ENCODE data around the gene SNX13.

Gene SNX13

DNA sequence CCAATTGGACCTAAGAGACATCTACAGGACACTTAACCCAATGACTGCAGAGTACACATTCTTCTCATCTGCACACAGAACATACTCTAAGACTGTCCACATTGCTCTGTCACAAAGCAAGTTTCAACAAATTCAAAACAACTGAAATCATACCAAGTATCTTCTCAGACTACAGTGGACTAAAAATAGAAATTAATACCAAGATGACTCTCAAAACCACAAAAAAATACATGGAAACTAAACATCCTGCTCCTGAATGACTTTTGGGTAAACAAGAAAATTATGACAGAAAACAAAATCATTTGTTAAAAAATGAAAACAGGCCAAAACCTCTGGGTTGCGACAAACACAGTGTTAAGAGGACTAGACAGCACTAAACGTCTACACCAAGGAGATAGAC lies 24.5 kb downstream of the SNX13 start:
- no peak overlapping the region for H3K4me2 ChIP-seq (ENCODE audit: low read length)
- no peak overlapping the region for H4K8ac ChIP-seq (ENCODE audit: low read depth, low read length)
- no peak overlapping the region for H4K5ac ChIP-seq (ENCODE audit: low read length)
- no peak overlapping the region for H2BK15ac ChIP-seq (replicated peaks; ENCODE audit: low read depth)
- H3K79me1 ChIP-seq (ENCODE audit: low read length): peaks cover 10% of the 10 kb centered on the region
- H3K56ac ChIP-seq (ENCODE audit: low read length): no peak overlapping the region
- no peak overlapping the region for H3K4me3 ChIP-seq (ENCODE audit: low read length)
- no peaks in the 10 kb centered on the region for H3K27me3 ChIP-seq (ENCODE audit: insufficient read depth, low read length, poor library complexity)
- H2BK5ac ChIP-seq (ENCODE audit: low read length): no peak overlapping the region
- H2BK120ac ChIP-seq (ENCODE audit: low read depth, low read length): no peak overlapping the region
- no peak overlapping the region for H3K27ac ChIP-seq (ENCODE audit: low read depth, low read length)
- no peak for DNase-seq
- peaks cover 1% of the 10 kb centered on the region for H3K4me1 ChIP-seq (ENCODE audit: control insufficient read depth, low read depth, low read length)
- H3K23ac ChIP-seq (ENCODE audit: low read length): no peak overlapping the region
- no peak overlapping the region for H3K4ac ChIP-seq (ENCODE audit: low read depth, low read length)
- H3K79me2 ChIP-seq (ENCODE audit: control insufficient read depth, insufficient read depth, low read length): peaks cover 21% of the 10 kb centered on the region
- no peak overlapping the region for H2AK5ac ChIP-seq (ENCODE audit: low read length)
- H3K18ac ChIP-seq (ENCODE audit: low read length): no peak overlapping the region
- H3K36me3 ChIP-seq (ENCODE audit: control insufficient read depth, insufficient read depth, low read length): no peaks in the 10 kb centered on the region
- no peak overlapping the region for H3K9ac ChIP-seq (ENCODE audit: low read length)
- WGBS (ENCODE audit: extremely low coverage, insufficient coverage, low lambda C conversion rate): no CpG with 5 or more reads among the region's 2 CpGs

DNA sequence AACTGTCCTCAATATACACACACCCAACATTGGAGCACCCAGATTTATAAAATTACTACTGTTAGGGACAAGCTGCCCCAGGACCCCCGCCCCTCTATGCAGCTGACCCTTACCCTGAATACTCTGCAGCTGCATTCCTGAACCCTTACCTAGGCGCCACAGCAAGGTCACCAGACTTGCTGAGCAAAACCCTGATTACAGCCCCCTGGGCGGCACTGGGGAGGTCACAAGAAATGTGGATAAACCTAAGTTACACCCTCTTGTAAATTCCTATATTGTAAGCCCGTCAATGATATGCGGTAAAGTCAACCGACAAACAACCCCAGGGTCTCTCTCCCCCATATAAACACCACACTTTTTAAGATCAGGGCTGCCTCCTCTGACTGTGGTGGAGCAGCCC lies 25.1 kb downstream of the SNX13 start:
- H3K18ac ChIP-seq (ENCODE audit: low read length): no peak overlapping the region
- no peaks in the 10 kb centered on the region for H3K36me3 ChIP-seq (ENCODE audit: control insufficient read depth, insufficient read depth, low read length)
- H3K79me2 ChIP-seq (ENCODE audit: control insufficient read depth, insufficient read depth, low read length): peaks cover 21% of the 10 kb centered on the region
- no peak overlapping the region for H3K23ac ChIP-seq (ENCODE audit: low read length)
- H3K79me1 ChIP-seq (ENCODE audit: low read length): peaks cover 10% of the 10 kb centered on the region
- no peak overlapping the region for H3K4me2 ChIP-seq (ENCODE audit: low read length)
- WGBS (ENCODE audit: extremely low coverage, insufficient coverage, low lambda C conversion rate): no CpG with 5 or more reads among the region's 6 CpGs
- H3K4me3 ChIP-seq (ENCODE audit: low read length): no peak overlapping the region
- peak; percentile 69 for DNase-seq
- H3K4me1 ChIP-seq (ENCODE audit: control insufficient read depth, low read depth, low read length): peaks cover 1% of the 10 kb centered on the region
- no peak overlapping the region for H3K9ac ChIP-seq (ENCODE audit: low read length)
- no peak overlapping the region for H2BK5ac ChIP-seq (ENCODE audit: low read length)
- H3K56ac ChIP-seq (ENCODE audit: low read length): no peak overlapping the region
- no peak overlapping the region for H2BK15ac ChIP-seq (replicated peaks; ENCODE audit: low read depth)
- no peak overlapping the region for H2AK5ac ChIP-seq (ENCODE audit: low read length)
- no peak overlapping the region for H3K4ac ChIP-seq (ENCODE audit: low read depth, low read length)
- H4K8ac ChIP-seq (ENCODE audit: low read depth, low read length): no peak overlapping the region
- no peaks in the 10 kb centered on the region for H3K27me3 ChIP-seq (ENCODE audit: insufficient read depth, low read length, poor library complexity)
- H4K5ac ChIP-seq (ENCODE audit: low read length): no peak overlapping the region
- no peak overlapping the region for H2BK120ac ChIP-seq (ENCODE audit: low read depth, low read length)
- no peak overlapping the region for H3K27ac ChIP-seq (ENCODE audit: low read depth, low read length)

DNA sequence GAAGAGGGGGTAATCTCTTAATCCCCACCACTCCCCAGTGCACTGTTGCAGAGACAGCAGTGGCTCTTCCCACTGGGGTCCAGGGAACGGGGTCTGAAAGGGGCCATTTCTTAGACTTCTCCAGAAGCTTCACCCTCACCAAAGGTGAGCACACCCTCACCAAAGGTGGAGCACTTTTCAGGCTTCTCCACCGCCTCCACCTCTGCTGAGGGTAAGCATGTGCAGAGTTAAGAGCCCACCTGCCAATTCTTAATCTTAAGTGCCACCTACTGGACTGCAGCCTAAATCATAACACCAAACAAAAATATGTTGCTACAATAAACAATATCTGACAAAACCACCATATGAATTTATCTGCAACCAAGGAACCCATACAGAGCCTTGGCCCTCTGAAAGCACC lies 27.0 kb downstream of the SNX13 start:
- Histone ChIP-seq H3K4me3 (ENCODE audit: low read length) (no peak overlapping the region), H4K8ac (ENCODE audit: low read depth, low read length) (no peak overlapping the region), H3K18ac (ENCODE audit: low read length) (no peak overlapping the region), H3K4me1 (ENCODE audit: control insufficient read depth, low read depth, low read length) (peaks cover 1% of the 10 kb centered on the region), H3K56ac (ENCODE audit: low read length) (no peak overlapping the region), H3K23ac (ENCODE audit: low read length) (no peak overlapping the region), H2AK5ac (ENCODE audit: low read length) (no peak overlapping the region), H3K9ac (ENCODE audit: low read length) (no peak overlapping the region), H2BK120ac (ENCODE audit: low read depth, low read length) (no peak overlapping the region), H3K79me1 (ENCODE audit: low read length) (peaks cover 11% of the 10 kb centered on the region), H3K27ac (ENCODE audit: low read depth, low read length) (no peak overlapping the region), H3K4ac (ENCODE audit: low read depth, low read length) (no peak overlapping the region), H4K5ac (ENCODE audit: low read length) (no peak overlapping the region), H2BK15ac (replicated peaks; ENCODE audit: low read depth) (no peak overlapping the region), H3K79me2 (ENCODE audit: control insufficient read depth, insufficient read depth, low read length) (peaks cover 21% of the 10 kb centered on the region), H3K36me3 (ENCODE audit: control insufficient read depth, insufficient read depth, low read length) (no peaks in the 10 kb centered on the region), H3K4me2 (ENCODE audit: low read length) (no peak overlapping the region), H3K27me3 (ENCODE audit: insufficient read depth, low read length, poor library complexity) (no peaks in the 10 kb centered on the region), H2BK5ac (ENCODE audit: low read length) (no peak overlapping the region)
- WGBS (ENCODE audit: extremely low coverage, insufficient coverage, low lambda C conversion rate): no CpG with 5 or more reads among the region's 2 CpGs
- no peak for DNase-seq

DNA sequence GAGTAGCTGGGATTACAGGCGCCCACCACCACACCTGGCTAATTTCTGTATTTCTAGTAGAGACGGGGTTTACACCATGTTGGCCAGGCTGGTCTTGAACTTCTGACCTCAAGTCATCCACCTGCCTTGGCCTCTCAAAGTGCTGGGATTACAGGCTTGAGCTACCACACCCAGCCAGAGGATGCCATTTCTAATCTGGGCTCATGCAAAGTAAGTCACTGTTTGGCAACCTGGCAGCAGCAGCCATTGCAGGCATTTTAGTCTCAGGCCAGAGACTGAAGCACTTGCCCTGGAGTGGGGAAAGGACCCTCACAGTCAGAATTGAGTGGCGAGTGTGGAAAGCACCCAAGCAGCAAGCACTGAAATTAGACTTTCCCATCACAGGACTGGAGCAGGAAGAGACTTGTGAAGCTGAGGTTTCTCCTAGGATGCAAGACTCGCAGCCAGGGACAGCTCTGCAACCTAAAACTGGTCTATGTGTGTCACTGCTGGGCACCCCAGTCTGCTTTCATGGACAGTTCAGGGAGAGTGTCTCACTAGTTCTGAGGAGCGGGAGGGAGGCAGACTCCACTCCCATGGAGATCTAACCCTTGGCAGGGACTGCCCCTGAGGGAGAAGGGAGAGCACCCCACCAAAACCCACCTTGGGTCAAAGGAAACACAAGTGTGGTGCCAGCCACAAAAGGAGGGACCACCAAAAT lies 27.6 kb downstream of the SNX13 start:
- no peak overlapping the region for H2BK15ac ChIP-seq (replicated peaks; ENCODE audit: low read depth)
- no peak overlapping the region for H3K56ac ChIP-seq (ENCODE audit: low read length)
- H3K23ac ChIP-seq (ENCODE audit: low read length): no peak overlapping the region
- H2BK5ac ChIP-seq (ENCODE audit: low read length): no peak overlapping the region
- WGBS (ENCODE audit: extremely low coverage, insufficient coverage, low lambda C conversion rate): no CpG with 5 or more reads among the region's 5 CpGs
- no peak overlapping the region for H4K5ac ChIP-seq (ENCODE audit: low read length)
- H3K36me3 ChIP-seq (ENCODE audit: control insufficient read depth, insufficient read depth, low read length): no peaks in the 10 kb centered on the region
- DNase-seq: no peak
- H3K4me1 ChIP-seq (ENCODE audit: control insufficient read depth, low read depth, low read length): peaks cover 1% of the 10 kb centered on the region
- no peak overlapping the region for H4K8ac ChIP-seq (ENCODE audit: low read depth, low read length)
- H3K18ac ChIP-seq (ENCODE audit: low read length): no peak overlapping the region
- no peaks in the 10 kb centered on the region for H3K27me3 ChIP-seq (ENCODE audit: insufficient read depth, low read length, poor library complexity)
- H2AK5ac ChIP-seq (ENCODE audit: low read length): no peak overlapping the region
- no peak overlapping the region for H3K9ac ChIP-seq (ENCODE audit: low read length)
- H3K79me1 ChIP-seq (ENCODE audit: low read length): peaks cover 11% of the 10 kb centered on the region
- H2BK120ac ChIP-seq (ENCODE audit: low read depth, low read length): no peak overlapping the region
- no peak overlapping the region for H3K4me2 ChIP-seq (ENCODE audit: low read length)
- peaks cover 18% of the 10 kb centered on the region for H3K79me2 ChIP-seq (ENCODE audit: control insufficient read depth, insufficient read depth, low read length)
- no peak overlapping the region for H3K4me3 ChIP-seq (ENCODE audit: low read length)
- H3K4ac ChIP-seq (ENCODE audit: low read depth, low read length): no peak overlapping the region
- no peak overlapping the region for H3K27ac ChIP-seq (ENCODE audit: low read depth, low read length)

DNA sequence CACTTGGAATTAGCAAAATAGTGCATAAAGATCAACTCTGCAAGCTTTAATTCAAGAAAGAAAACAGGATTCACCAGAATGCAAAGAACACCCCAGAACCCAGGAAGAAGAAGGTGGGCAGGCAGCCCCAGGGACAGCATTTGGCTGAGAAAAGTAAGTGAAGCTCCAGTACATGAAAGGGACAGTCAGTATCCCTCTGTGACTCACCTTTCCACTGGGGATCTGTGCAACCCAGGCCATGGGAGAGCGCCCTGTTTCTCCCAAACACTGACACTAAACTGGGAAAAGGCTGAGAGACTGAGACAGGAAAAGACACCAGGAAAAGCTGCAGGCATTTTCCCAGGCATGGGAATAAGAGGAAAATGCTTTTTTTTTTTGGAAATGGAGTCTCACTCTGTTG lies 28.2 kb downstream of the SNX13 start:
- Histone ChIP-seq H3K23ac (ENCODE audit: low read length) (no peak overlapping the region), H3K4me3 (ENCODE audit: low read length) (no peak overlapping the region), H3K79me1 (ENCODE audit: low read length) (peaks cover 11% of the 10 kb centered on the region), H2BK120ac (ENCODE audit: low read depth, low read length) (peak overlapping the region; percentile 28), H2BK5ac (ENCODE audit: low read length) (no peak overlapping the region), H3K79me2 (ENCODE audit: control insufficient read depth, insufficient read depth, low read length) (peaks cover 17% of the 10 kb centered on the region), H3K18ac (ENCODE audit: low read length) (no peak overlapping the region), H2BK15ac (replicated peaks; ENCODE audit: low read depth) (no peak overlapping the region), H3K9ac (ENCODE audit: low read length) (no peak overlapping the region), H3K56ac (ENCODE audit: low read length) (no peak overlapping the region), H4K5ac (ENCODE audit: low read length) (no peak overlapping the region), H3K27me3 (ENCODE audit: insufficient read depth, low read length, poor library complexity) (no peaks in the 10 kb centered on the region), H4K8ac (ENCODE audit: low read depth, low read length) (no peak overlapping the region), H3K27ac (ENCODE audit: low read depth, low read length) (no peak overlapping the region), H3K4me1 (ENCODE audit: control insufficient read depth, low read depth, low read length) (peaks cover 1% of the 10 kb centered on the region), H3K4me2 (ENCODE audit: low read length) (no peak overlapping the region), H3K36me3 (ENCODE audit: control insufficient read depth, insufficient read depth, low read length) (no peaks in the 10 kb centered on the region), H3K4ac (ENCODE audit: low read depth, low read length) (no peak overlapping the region), H2AK5ac (ENCODE audit: low read length) (no peak overlapping the region)
- no peak for DNase-seq
- WGBS (ENCODE audit: extremely low coverage, insufficient coverage, low lambda C conversion rate): no CpG with 5 or more reads among the region's 1 CpG

DNA sequence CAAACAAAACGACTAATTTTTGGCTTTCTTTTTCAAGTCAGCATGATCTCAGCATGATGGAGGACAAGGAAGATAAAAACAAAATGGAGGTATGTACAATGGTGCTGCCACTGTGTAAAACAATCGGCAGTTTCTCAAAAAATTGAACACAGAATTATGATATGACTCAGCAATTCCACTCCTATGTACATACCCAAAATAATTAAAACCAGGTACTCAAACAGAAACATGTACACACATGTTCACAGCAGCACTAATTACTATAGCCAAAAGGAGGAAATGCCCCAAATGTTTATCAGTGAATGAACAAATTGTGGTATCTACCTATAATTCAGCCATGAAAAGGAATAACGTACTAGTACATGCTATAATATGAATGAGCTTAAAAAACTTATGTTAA lies 29.9 kb downstream of the SNX13 start:
- WGBS (ENCODE audit: extremely low coverage, insufficient coverage, low lambda C conversion rate): no CpG with 5 or more reads among the region's 3 CpGs
- Histone ChIP-seq H2AK5ac (ENCODE audit: low read length) (no peak overlapping the region), H3K27ac (ENCODE audit: low read depth, low read length) (no peak overlapping the region), H3K79me1 (ENCODE audit: low read length) (peaks cover 10% of the 10 kb centered on the region), H3K4me2 (ENCODE audit: low read length) (no peak overlapping the region), H3K4ac (ENCODE audit: low read depth, low read length) (no peak overlapping the region), H3K18ac (ENCODE audit: low read length) (no peak overlapping the region), H2BK15ac (replicated peaks; ENCODE audit: low read depth) (no peak overlapping the region), H4K5ac (ENCODE audit: low read length) (no peak overlapping the region), H3K23ac (ENCODE audit: low read length) (no peak overlapping the region), H3K36me3 (ENCODE audit: control insufficient read depth, insufficient read depth, low read length) (no peaks in the 10 kb centered on the region), H2BK5ac (ENCODE audit: low read length) (no peak overlapping the region), H3K27me3 (ENCODE audit: insufficient read depth, low read length, poor library complexity) (no peaks in the 10 kb centered on the region), H2BK120ac (ENCODE audit: low read depth, low read length) (no peak overlapping the region), H3K56ac (ENCODE audit: low read length) (no peak overlapping the region), H3K4me3 (ENCODE audit: low read length) (no peak overlapping the region), H3K9ac (ENCODE audit: low read length) (no peak overlapping the region), H3K4me1 (ENCODE audit: control insufficient read depth, low read depth, low read length) (peaks cover 1% of the 10 kb centered on the region), H4K8ac (ENCODE audit: low read depth, low read length) (no peak overlapping the region), H3K79me2 (ENCODE audit: control insufficient read depth, insufficient read depth, low read length) (peaks cover 12% of the 10 kb centered on the region)
- DNase-seq: no peak
